Limb (tissue), 2 donors: ENCODE results near the gene ARFIP1.
A peak's percentile ranks its signal among the peaks of the same experiment; 100 is the strongest.
"Not testable (repeated sequence)": the region's sequence is repeated elsewhere in the genome, so short reads cannot be mapped to it uniquely, and the experiment has no call there.

ENCODE experiments used
- DNase-seq, 2 donors: peaks; one replicate each; pipeline ENCODE4 v3.0.0-alpha.2; 2016; ENCODE audit errors: extremely low spot score in 2 of 2

ARFIP1 gene

DNA sequence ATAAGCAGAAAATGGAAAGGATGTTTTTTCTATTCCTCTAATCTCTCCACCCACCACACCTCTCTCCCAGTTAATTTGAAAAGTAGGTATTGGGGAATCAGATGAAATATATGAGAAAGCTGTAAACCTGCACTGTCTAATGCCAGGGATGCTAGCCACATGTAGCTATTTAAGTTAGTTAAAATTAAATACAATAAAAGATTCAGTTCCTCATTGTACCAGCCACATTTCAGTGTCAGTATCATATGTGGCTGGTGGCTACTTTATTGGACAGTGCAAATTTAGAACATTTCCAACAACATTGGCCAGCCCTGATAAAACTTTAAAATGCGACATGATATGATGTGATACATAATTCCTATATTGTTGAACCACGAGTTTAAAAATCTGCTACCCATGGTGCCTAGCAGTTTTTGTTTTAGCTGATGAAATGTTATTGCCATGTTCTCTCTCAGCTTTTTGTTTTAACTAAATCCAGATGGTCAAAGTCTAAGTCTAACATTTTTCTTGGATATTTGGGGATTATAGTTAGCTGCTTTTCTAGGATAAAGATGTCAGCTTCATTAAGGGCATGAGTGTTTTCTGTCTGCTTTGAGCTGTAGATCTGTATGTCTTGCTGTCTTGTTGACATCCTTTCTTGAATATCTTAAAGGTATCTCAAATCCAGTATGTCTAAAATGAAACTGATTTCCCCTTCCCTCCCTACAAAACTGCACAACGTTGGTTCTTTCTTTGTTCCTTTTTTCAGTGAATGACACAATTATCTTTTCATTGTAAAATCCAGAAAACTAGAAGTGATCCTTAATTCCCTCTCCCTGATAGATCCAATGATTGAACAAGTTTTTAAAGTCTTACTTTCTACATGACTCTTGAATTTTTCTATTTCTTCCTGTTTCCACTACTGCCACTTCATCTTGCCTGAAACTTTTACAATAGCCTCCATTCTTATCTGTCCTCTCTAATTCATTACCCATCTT, 6.2 kb downstream of the ARFIP1 start:
- no peak for DNase-seq

GRCh38 chr4:152786627-152787026, 6.9 kb downstream of the ARFIP1 start:
- DNase-seq, result no peak

- no peak for DNase-seq
Measured at GRCh38 chr4:152795891-152796290, 16.1 kb downstream of the ARFIP1 start.

GRCh38 chr4:152803541-152803940, 23.8 kb downstream of the ARFIP1 start:
- no peak for DNase-seq

DNA sequence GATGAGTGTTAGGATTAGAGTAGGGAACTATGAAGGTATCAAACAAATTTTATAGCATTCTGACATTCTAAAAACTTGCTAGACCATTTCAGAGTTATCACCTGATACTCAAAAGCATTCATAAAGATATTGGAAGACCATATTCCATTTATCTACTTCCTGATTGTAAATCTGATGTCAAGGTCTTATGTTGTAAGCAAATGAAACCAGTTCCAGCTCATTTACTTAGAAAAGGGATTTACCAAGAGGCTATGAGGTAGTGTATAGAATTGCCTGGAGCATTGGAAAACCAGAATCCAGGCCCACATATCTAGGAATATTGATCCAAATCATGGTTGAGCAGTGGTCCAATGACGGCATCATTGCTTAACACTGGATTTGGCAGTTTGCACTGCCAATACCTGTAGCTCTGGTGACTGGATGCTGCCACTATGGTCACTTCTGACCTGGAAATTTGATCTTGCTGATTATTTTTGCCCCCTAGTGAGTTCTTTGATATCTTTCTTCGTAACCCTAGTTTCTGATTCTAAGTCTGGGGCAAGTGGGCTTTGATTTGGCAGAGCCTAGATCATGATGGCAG, 25.4 kb downstream of the ARFIP1 start:
- no peak for DNase-seq

DNA sequence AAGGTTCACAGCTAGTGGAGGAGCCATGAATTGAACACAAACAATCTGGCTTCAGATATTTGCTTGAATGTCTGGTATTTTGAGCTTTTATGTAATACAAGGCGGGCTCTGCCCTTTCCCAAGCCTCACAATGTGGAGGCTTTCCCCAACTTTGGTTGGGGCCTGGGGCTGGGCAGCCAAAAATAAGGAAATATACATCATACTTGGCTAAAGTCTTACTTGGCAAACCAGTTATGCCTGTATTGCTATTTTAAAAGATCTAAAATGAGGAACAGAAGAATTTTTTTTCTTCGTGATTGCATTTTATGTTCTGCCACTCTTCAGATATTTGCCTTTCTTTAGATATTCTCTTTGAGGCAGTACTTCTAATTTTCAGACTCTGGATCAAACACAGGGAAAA, 26.1 kb downstream of the ARFIP1 start:
- peak in 1 of 2 donors; percentile 11 for DNase-seq

- no peak for DNase-seq
Measured at GRCh38 chr4:152806501-152807125, 26.9 kb downstream of the ARFIP1 start.

DNA sequence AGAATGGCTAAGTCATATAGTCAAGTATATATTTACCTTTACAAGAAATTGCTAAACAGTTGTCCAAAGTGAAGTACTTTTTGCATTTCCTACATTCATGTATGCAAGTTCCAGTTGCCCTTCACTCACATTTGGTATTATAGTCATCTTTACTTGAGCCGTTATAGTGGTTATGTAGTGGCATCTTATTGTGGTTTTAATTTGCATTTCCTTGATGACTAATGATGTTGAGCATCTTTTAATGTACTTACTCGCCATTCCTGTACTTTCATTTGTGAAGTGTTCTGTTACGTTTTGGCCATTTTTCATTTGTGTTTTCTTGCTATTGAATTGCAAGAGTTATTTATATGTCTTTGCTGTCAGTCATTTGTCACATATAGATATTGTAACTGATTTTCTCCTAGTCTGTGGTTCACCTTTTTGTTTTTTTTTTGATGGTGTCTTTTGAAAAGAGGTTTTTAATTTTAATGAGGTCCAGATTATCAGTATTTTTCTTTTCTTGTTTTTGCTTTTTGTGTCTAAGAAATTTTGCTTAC, 27.6 kb downstream of the ARFIP1 start:
- DNase-seq, result no peak

GRCh38 chr4:152808670-152809069, 28.9 kb downstream of the ARFIP1 start:
- DNase-seq, result no peak

DNA sequence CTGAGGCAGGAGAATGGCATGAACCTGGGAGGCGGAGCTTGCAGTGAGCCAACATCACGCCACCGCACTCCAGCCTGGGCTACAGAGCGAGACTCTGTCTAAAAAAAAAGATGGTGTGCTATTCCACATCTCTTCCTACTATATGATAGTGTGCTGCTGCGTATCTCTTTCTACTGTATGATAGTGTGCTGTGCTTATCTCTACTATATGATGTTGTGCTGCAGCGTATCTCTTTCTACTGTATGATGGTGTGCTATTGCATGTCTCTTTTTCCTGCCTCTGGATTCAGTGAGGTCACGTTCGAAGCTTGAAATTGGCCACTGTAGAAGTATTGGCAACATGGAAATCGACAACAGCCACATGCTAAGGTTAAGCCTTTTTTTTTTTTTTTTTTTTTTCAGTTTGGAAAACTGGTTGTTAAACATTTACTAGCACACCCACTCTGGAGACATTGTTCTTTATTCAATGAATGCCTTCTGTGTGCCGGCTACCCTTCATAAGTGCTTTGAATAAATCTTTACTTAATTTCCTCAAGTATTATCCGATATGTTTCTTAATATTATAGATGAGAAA, 31.0 kb downstream of the ARFIP1 start:
- no peak for DNase-seq

DNA sequence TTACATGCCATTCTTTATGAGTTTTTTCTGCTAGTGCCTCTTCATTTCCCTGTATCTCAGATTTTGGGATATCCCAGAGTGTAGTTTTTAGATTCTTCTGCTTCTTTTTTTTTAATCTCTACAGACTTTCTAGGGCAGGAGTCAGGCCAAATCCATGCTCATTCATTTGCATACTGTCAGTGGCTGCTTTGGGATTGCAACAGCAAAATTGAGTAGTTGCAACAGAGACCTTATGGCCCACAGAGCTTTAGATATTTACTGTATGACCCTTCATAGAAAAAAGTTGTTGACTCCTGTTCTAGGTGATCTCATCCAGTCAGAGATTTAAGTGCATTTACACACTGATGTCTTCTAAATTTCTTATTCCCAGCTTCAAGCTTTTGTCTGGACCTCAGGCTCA, 35.3 kb downstream of the ARFIP1 start:
- DNase-seq, result no peak

DNA sequence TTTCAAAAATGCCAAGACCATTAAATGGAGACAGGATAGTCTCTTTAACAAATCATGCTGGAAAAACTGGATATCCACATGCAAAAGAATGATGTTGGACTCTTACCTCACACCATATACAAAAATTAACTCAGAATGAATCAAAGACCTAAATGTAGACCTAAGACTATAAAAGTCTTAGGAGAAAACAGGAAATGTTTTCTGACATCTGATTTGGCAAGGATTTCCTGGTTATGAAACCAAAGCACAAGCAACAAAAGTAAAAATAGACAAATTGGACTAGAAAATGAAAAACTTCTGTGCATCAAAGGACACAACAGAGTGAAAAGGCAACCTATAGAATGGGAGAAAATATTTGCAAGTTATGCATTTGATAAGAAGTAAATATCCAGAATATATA, 37.6 kb downstream of the ARFIP1 start:
- DNase-seq, result no peak

GRCh38 chr4:152819026-152819645, 39.4 kb downstream of the ARFIP1 start:
- no peak for DNase-seq

- DNase-seq, result no peak
Measured at GRCh38 chr4:152820073-152820472, 40.3 kb downstream of the ARFIP1 start.

- no peak for DNase-seq
Measured at GRCh38 chr4:152822323-152822722, 42.6 kb downstream of the ARFIP1 start.

DNA sequence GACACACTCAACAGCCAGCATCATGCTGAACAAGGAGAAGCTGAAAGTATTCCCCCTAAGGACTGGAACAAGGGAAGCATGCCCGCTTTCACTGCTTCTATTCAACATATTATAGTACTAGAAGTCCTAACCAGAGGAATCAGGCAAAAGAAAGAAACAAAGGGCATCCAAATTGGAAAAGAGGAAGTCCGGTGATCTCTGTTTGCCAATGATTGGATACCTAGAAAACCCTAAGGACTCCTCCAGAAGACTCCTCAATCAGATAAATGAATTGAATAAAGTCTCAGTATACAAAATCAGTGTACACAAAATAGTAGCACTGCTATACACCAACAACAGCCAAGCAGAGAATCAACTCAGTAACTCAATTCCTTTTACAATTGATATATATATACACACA, 44.8 kb downstream of the ARFIP1 start:
- no peak for DNase-seq

GRCh38 chr4:152825336-152825735, 45.6 kb downstream of the ARFIP1 start:
- DNase-seq, result no peak

- no peak for DNase-seq
Measured at GRCh38 chr4:152828122-152828521, 48.4 kb downstream of the ARFIP1 start.

GRCh38 chr4:152831416-152831815, 51.7 kb downstream of the ARFIP1 start:
- DNase-seq, result no peak

GRCh38 chr4:152836936-152837335, 57.2 kb downstream of the ARFIP1 start:
- DNase-seq, result no peak

GRCh38 chr4:152839729-152840128, 60.0 kb downstream of the ARFIP1 start:
- DNase-seq, result not testable (repeated sequence)
